ENCODE results near the gene SMYD3.

SMYD3 gene

DNA sequence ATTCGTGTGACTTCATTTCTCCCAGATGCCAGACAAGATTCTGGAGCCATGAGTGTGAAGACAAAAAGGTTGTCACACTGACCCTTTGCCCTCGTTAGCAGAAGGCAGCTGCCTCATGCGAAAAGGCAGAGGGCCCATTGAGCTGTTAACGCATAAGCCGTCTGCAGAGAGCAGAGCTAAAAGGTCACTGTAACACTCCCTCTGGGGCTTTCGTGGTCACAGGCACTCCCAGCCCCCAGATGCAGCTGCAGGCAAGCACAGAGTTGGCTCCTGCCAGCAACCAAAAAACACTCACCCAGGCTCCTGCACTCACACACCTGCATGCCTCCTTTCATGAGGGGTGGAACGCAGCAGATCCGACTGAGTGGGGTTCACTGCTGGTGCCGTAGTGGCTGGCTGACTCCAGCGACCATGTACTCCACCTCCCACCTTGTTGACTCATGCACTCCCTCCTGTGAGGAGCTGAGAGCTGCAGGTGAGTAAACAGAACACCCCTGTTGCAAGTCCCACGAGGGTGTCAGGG, 287.5 kb downstream of the SMYD3 start:
- no peak for DNase-seq (ENCODE audit: low read depth)
- TF ChIP-seq CTCF (IDR thresholded peaks at IDR 0.05; ENCODE audit: control insufficient read depth, insufficient read depth, low read depth, low read length, missing control alignments): no peak
- H3K4me3 ChIP-seq (ENCODE audit: control insufficient read depth, low read depth, low read length): no peak overlapping the region

DNA sequence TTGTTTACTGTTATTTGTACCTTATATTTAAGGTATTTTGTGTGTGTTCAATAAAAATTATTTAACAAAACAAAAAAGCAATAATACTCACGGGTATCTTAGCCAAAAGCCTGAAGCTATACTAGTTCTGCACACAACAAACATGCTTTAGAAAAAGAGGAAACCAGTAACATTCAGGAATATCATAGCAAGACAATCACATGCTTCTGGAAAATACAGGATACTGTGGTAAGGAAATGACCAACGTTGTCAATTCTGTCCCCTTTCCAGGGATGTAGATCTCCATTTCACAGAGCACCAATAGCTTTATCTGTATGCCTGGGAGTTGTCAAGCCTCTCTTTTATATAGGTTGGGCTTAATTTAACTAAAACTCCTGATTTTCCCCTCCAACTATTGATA, 288.4 kb downstream of the SMYD3 start:
- no peak for TF ChIP-seq CTCF (IDR thresholded peaks at IDR 0.05; ENCODE audit: control insufficient read depth, insufficient read depth, low read depth, low read length, missing control alignments)

GRCh38 chr1:246216906-246217305, 290.2 kb downstream of the SMYD3 start:
- no peak overlapping the region for H3K4me3 ChIP-seq (ENCODE audit: control insufficient read depth, low read depth, low read length)
- no peak for DNase-seq (ENCODE audit: low read depth)
- TF ChIP-seq CTCF (IDR thresholded peaks at IDR 0.05; ENCODE audit: control insufficient read depth, insufficient read depth, low read depth, low read length, missing control alignments): no peak

More for the DNA sequence above, 288.4 kb downstream of the SMYD3 start:
- DNase-seq (ENCODE audit: low read depth): no peak
- H3K4me3 ChIP-seq (ENCODE audit: control insufficient read depth, low read depth, low read length): no peak overlapping the region

DNA sequence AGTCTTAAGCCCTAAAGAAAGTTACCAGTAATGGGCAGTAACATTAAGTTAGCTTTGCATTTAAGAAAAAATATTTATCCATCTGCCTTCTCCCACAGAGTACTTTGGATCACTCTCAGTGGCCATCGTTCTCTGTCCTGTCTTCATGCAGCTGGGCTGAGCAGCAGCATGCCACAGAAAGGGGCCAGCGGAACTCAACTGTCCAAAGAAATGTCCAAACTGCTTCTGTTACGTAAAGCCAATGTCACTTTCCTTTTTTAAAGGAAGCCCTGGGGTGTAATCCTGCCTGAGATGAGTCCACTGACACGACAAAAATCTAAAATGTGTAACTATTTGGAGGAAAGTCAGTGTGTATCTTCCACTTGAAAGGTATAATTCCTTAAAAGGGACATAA, 291.6 kb downstream of the SMYD3 start:
- no peak overlapping the region for H3K4me3 ChIP-seq (ENCODE audit: control insufficient read depth, low read depth, low read length)

DNA sequence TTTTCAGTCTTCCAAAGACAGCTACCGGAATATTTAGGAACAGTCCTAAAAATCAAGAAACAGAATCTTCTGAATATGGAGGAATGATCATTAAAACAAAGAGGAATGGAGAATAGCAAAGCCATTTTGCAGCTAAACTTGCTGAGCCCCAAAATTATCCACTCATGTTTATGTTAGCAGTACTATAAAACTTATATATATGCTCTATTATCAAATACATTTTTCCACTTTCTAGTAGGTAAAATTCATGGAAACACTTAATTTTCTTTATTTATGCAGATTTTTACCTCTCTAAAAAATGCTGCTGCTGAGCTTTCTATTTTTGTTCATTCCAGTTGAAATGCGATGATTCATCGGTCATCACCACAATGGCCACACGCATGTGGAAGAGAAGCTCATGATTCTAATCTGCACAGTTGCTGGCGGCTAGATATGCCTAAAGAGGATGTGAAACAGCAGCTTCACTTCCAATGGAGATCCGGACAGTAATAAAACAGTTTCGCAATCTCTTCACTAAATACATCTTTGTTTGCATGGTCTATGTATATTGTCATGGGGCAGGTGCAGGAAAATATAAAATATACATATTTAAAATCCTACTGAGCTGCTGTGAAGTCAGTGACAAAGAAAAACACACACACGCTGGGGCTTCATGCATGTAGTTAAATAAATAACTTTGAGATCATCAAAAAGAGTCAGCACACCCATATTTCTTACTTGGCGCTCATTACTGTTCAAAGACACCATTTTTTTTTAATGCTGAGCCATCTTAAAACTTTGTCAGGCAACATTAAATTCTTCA, 292.2 kb downstream of the SMYD3 start:
- peak; percentile 89 for DNase-seq (ENCODE audit: low read depth)
- no peak for TF ChIP-seq CTCF (IDR thresholded peaks at IDR 0.05; ENCODE audit: control insufficient read depth, insufficient read depth, low read depth, low read length, missing control alignments)
- H3K4me3 ChIP-seq (ENCODE audit: control insufficient read depth, low read depth, low read length): no peak overlapping the region

More for the DNA sequence above, 291.6 kb downstream of the SMYD3 start:
- DNase-seq (ENCODE audit: low read depth): no peak
- TF ChIP-seq CTCF (IDR thresholded peaks at IDR 0.05; ENCODE audit: control insufficient read depth, insufficient read depth, low read depth, low read length, missing control alignments): no peak

- DNase-seq (ENCODE audit: low read depth): no peak
- no peak for TF ChIP-seq CTCF (IDR thresholded peaks at IDR 0.05; ENCODE audit: control insufficient read depth, insufficient read depth, low read depth, low read length, missing control alignments)
- no peak overlapping the region for H3K4me3 ChIP-seq (ENCODE audit: control insufficient read depth, low read depth, low read length)
Observed at GRCh38 chr1:246213947-246214346, 293.1 kb downstream of the SMYD3 start.
